WTC11 (cell line): ENCODE results near the gene PCDHA1.

Experiments
- CTCF ChIP-seq: fragments of 200-600 bp; IDR thresholded peaks from 2 replicates; pipeline ENCODE4 v1.8.0; 2022; ENCODE audit warnings: antibody characterized with exemption
- MYBL2 ChIP-seq: sonication (generic); formaldehyde crosslinking; IDR thresholded peaks from 2 replicates; pipeline ENCODE4 v1.8.1; 2023; ENCODE audit warnings: mild to moderate bottlenecking, moderate library complexity, missing genetic modification reagents

- peak; percentile 65 for TF ChIP-seq CTCF
- no peak for TF ChIP-seq MYBL2 (CRISPR knock-in tag)
These were observed 55.3 kb downstream of the PCDHA1 start, which contains the start of gene PCDHA8 for GRCh38 chr5:140840978-140841962.
